Panc1 (cell line): ENCODE results near the gene TNRC6B. TPM values are rescaled to one million over a fixed set of nuclear protein-coding genes. Genes with fewer than 3 reads are reported as not detected.

Experiments used
- ATAC-seq: fragments of 200-7000 bp; cut with Tn5 transposase; 2 replicates; pipeline ENCODE4 v1.9.1; 2020; ENCODE audit warnings: mild to moderate bottlenecking, moderate library complexity
- BruUV-seq: library from RNA; stranded (reverse); fragments of 400-500 nt; replicated peaks from 2 replicates; lab custom pipeline; 2021; lab: Mats Ljungman, UMichigan
- CTCF ChIA-PET: fragments of 300-600 bp; sonication (Branson Sonifier 250); formaldehyde crosslinking; loops from one replicate; lab custom pipeline; 2022; ENCODE audit warnings: antibody characterized with exemption; lab: Charles Lee
- POLR2A ChIA-PET: fragments of 300-600 bp; sonication (Branson Sonifier 250); formaldehyde crosslinking; loops from one replicate; lab custom pipeline; 2022; ENCODE audit warnings: antibody characterized with exemption; lab: Charles Lee
- DNase-seq: peaks from one replicate; pipeline ENCODE4 v3.0.0-alpha.2; 2010; ENCODE audit warnings: low read depth, low spot score
- H3K27ac ChIP-seq: 2 replicates; pipeline ENCODE4 v1.5.1; 2011; ENCODE audit warnings: mild to moderate bottlenecking, low read length, inconsistent platforms
- H3K27me3 ChIP-seq: fragments of 200-500 bp; sonication (Bioruptor generic); 2 replicates; pipeline ENCODE4 v1.6.0; 2014; ENCODE audit warnings: low read length, inconsistent platforms; ENCODE audit not compliant: control insufficient read depth, insufficient read depth
- H3K36me3 ChIP-seq: fragments of 200-500 bp; sonication (Bioruptor generic); 2 replicates; pipeline ENCODE4 v1.5.1; 2014; ENCODE audit warnings: inconsistent platforms, mild to moderate bottlenecking, low read length, moderate library complexity; ENCODE audit not compliant: control insufficient read depth, insufficient read depth
- H3K4me1 ChIP-seq: 2 replicates; pipeline ENCODE4 v1.5.1; 2011; ENCODE audit warnings: inconsistent platforms, mild to moderate bottlenecking, low read length, moderate library complexity; ENCODE audit not compliant: control insufficient read depth, insufficient read depth
- H3K4me3 ChIP-seq, 2 experiments: 2 replicates each; pipeline ENCODE4 v1.5.1; 2011 to 2012; ENCODE audit warnings: low read depth in 2 of 2, low read length in 2 of 2, mild to moderate bottlenecking in 2 of 2, inconsistent platforms in 1 of 2, moderate library complexity in 1 of 2
- H3K9me3 ChIP-seq: fragments of 200-500 bp; sonication (Bioruptor generic); 2 replicates; pipeline ENCODE4 v1.5.1; 2014; ENCODE audit warnings: low read depth, mild to moderate bottlenecking, inconsistent platforms, low read length, moderate library complexity; ENCODE audit not compliant: control insufficient read depth, insufficient read depth
- CTCF ChIP-seq: fragments of 450-650 bp; IDR thresholded peaks from 2 replicates; pipeline ENCODE4 v1.5.1; 2017; ENCODE audit warnings: mild to moderate bottlenecking
- POLR2AphosphoS5 ChIP-seq: IDR thresholded peaks from 2 replicates; pipeline ENCODE4 v1.6.1; 2012; ENCODE audit warnings: mild to moderate bottlenecking, low read depth, low read length, moderate library complexity
- REST ChIP-seq, 2 experiments: IDR thresholded peaks; 2 replicates each; pipeline ENCODE4 v1.6.1; 2011 to 2012; ENCODE audit warnings: low read depth in 2 of 2, control low read depth in 1 of 2, low read length in 1 of 2, mild to moderate bottlenecking in 1 of 2, moderate library complexity in 1 of 2; ENCODE audit not compliant: insufficient read depth in 1 of 2
- SIN3A ChIP-seq: IDR thresholded peaks from 2 replicates; pipeline ENCODE4 v1.6.1; 2012; ENCODE audit warnings: low read depth, mild to moderate bottlenecking, low read length, moderate library complexity, borderline replicate concordance; ENCODE audit not compliant: insufficient read depth
- TCF7L2 ChIP-seq: IDR thresholded peaks from 2 replicates; pipeline ENCODE4 v1.6.1; 2011; ENCODE audit warnings: mild to moderate bottlenecking, low read depth, low read length, inconsistent platforms
- in situ Hi-C: cut with HindIII; loops from 2 replicates; pipeline ENCODE4 v1.10.0; 2016; ENCODE audit warnings: low sequenced_read_pairs, low pct_unique_long_range_greater_than_20kb
- intact Hi-C: fragments of 100-400 bp; cut with micrococcal nuclease; formaldehyde crosslinking; loops from one replicate; pipeline ENCODE4 v1.10.0; 2022; ENCODE audit not compliant: unreplicated experiment
- total RNA-seq: library from RNA; stranded (reverse); gene quantifications from one replicate; pipeline ENCODE4 v1.2.1, GENCODE V29; 2021; ENCODE audit not compliant: unreplicated experiment

TNRC6B gene
- total RNA-seq, 1 experiment from 2014 or later: 30.7 TPM

GRCh38 chr22:40309631-40310030 lies 131.9 kb downstream of the TNRC6B start:
- Histone ChIP-seq H3K27ac (no peak overlapping the region), H3K27me3 (no peaks in the 10 kb centered on the region), H3K4me1 (no peaks in the 10 kb centered on the region), H3K36me3 (peaks cover 10% of the 10 kb centered on the region; the same call in 1 of the 2 replicates), H3K9me3 (no peaks in the 10 kb centered on the region), H3K4me3 (no peak overlapping the region)
- CTCF ChIA-PET: no interaction called here
- TF ChIP-seq TCF7L2: no peak
- no peak for TF ChIP-seq REST (IDR thresholded peaks at IDR 0.05; ENCODE audit: insufficient read depth in 1 of 2, low read depth in 2 of 2, low read length in 1 of 2)
- no peak for TF ChIP-seq CTCF
- no peak for TF ChIP-seq POLR2AphosphoS5
- TF ChIP-seq SIN3A: no peak
- no TSS peak for BruUV-seq
- intact Hi-C loops: no loop called here
- in situ Hi-C loops: no loop called here
- POLR2A ChIA-PET: interaction anchor here (0.6 kb wide), 1 partner anchor 35 kb away, joined by 9 read pairs; no protein-coding TSS in a partner anchor
- ATAC-seq (no peak), DNase-seq (no peak)

- BruUV-seq: no TSS peak
Measured at GRCh38 chr22:40310081-40310767, 132.5 kb downstream of the TNRC6B start.

More at GRCh38 chr22:40310081-40310767, 132.5 kb downstream of the TNRC6B start:
- intact Hi-C loops: no loop called here
- TF ChIP-seq SIN3A (no peak), REST (IDR thresholded peaks at IDR 0.05; ENCODE audit: insufficient read depth in 1 of 2, low read depth in 2 of 2, low read length in 1 of 2) (no peak), TCF7L2 (no peak), CTCF (no peak), POLR2AphosphoS5 (no peak)
- no peaks in the 10 kb centered on the region for H3K4me1 ChIP-seq
- H3K9me3 ChIP-seq: no peaks in the 10 kb centered on the region
- DNase-seq: no peak
- H3K27ac ChIP-seq: no peak overlapping the region
- H3K4me3 ChIP-seq: no peak overlapping the region
- peaks cover 15% of the 10 kb centered on the region; the same call in 1 of the 2 replicates for H3K36me3 ChIP-seq
- in situ Hi-C loops: no loop called here
- ATAC-seq: no peak
- ChIA-PET CTCF (no interaction called here), POLR2A (interaction anchor here (0.6 kb wide), 1 partner anchor 36 kb away, joined by 9 read pairs; no protein-coding TSS in a partner anchor)
- no peaks in the 10 kb centered on the region for H3K27me3 ChIP-seq
